DOHH2 (cell line): ENCODE data around the gene COL9A3.

Source experiments
- H3F3A ChIP-seq: fragments of 200-600 bp; sonication (generic), shearing (Covaris generic); 2 replicates; pipeline ENCODE4 v1.6.0; 2016; ENCODE audit warnings: antibody characterized with exemption, mild to moderate bottlenecking; ENCODE audit not compliant: control insufficient read depth, insufficient read depth
- H3K27ac ChIP-seq: fragments of 200-600 bp; sonication (generic); 2 replicates; pipeline ENCODE4 v1.5.1; 2014; ENCODE audit warnings: low read depth, mild to moderate bottlenecking, low read length, moderate library complexity
- H3K27me3 ChIP-seq: fragments of 200-600 bp; sonication (generic); 2 replicates; pipeline ENCODE4 v1.6.1; 2014; ENCODE audit warnings: mild to moderate bottlenecking, low read length, mixed read lengths; ENCODE audit not compliant: control insufficient read depth
- H3K36me3 ChIP-seq: fragments of 200-600 bp; sonication (generic); 2 replicates; pipeline ENCODE4 v1.6.1; 2014; ENCODE audit warnings: mild to moderate bottlenecking, low read length, moderate library complexity, mixed read lengths; ENCODE audit not compliant: control insufficient read depth
- H3K4me1 ChIP-seq: fragments of 200-600 bp; sonication (generic); 2 replicates; pipeline ENCODE4 v1.6.1; 2014; ENCODE audit warnings: mild to moderate bottlenecking, low read length, mixed read lengths; ENCODE audit not compliant: control insufficient read depth
- H3K4me2 ChIP-seq: fragments of 200-600 bp; sonication (generic); 2 replicates; pipeline ENCODE4 v1.6.0; 2014; ENCODE audit warnings: mild to moderate bottlenecking, low read length, moderate library complexity
- H3K4me3 ChIP-seq: fragments of 200-600 bp; sonication (generic); 2 replicates; pipeline ENCODE4 v1.5.1; 2014; ENCODE audit warnings: mild to moderate bottlenecking, low read length, mixed read lengths
- H3K79me2 ChIP-seq: fragments of 200-600 bp; sonication (generic); 2 replicates; pipeline ENCODE4 v1.6.1; 2014; ENCODE audit warnings: mild to moderate bottlenecking, low read length, mixed read lengths; ENCODE audit not compliant: control insufficient read depth
- H3K9me2 ChIP-seq: fragments of 200-600 bp; sonication (generic); replicated peaks from 2 replicates; pipeline ENCODE4 v1.6.1; 2014; ENCODE audit warnings: mild to moderate bottlenecking, low read length, mixed read lengths; ENCODE audit not compliant: control insufficient read depth
- H3K9me3 ChIP-seq: fragments of 200-600 bp; sonication (generic); 2 replicates; pipeline ENCODE4 v1.6.1; 2014; ENCODE audit warnings: antibody characterized with exemption, low read length, mixed read lengths; ENCODE audit not compliant: control insufficient read depth, insufficient read depth
- H4K20me1 ChIP-seq: fragments of 200-600 bp; sonication (generic); 2 replicates; pipeline ENCODE4 v1.6.0; 2014; ENCODE audit warnings: low read depth, mild to moderate bottlenecking, antibody characterized with exemption, low read length, moderate library complexity; ENCODE audit not compliant: control insufficient read depth, insufficient read depth
- CTCF ChIP-seq: fragments of 200-600 bp; sonication (generic); IDR thresholded peaks from one replicate; pipeline ENCODE4 v1.5.1; 2014; ENCODE audit warnings: antibody characterized with exemption, mild to moderate bottlenecking, low read depth, low read length; ENCODE audit not compliant: poor library complexity, severe bottlenecking
- EZH2phosphoT487 ChIP-seq: fragments of 200-600 bp; sonication (generic); IDR thresholded peaks from 2 replicates; pipeline ENCODE4 v1.6.1; 2017; ENCODE audit warnings: borderline replicate concordance, mild to moderate bottlenecking, antibody characterized with exemption, low read length, moderate library complexity, mixed read lengths

COL9A3 gene

GRCh38 chr20:62824476-62825332, 7.9 kb downstream of the COL9A3 start:
- H4K20me1 ChIP-seq, result no peaks in the 10 kb centered on the region
- H3K9me2 ChIP-seq, result no peaks in the 10 kb centered on the region
- TF ChIP-seq EZH2phosphoT487 (no peak), CTCF (no peak)
- H3K4me3 ChIP-seq, result peak overlapping the region; percentile 46
- no peak overlapping the region for H3K27ac ChIP-seq
- no peaks in the 10 kb centered on the region for H3K9me3 ChIP-seq
- peaks cover 11% of the 10 kb centered on the region for H3K27me3 ChIP-seq
- peaks cover 3% of the 10 kb centered on the region; the same call in 1 of the 2 replicates for H3F3A ChIP-seq
- peak overlapping the region; percentile 70 for H3K4me2 ChIP-seq
- H3K4me1 ChIP-seq, result peaks cover 19% of the 10 kb centered on the region
- H3K36me3 ChIP-seq, result no peaks in the 10 kb centered on the region
- no peaks in the 10 kb centered on the region for H3K79me2 ChIP-seq

- H3K9me2 ChIP-seq, result no peaks in the 10 kb centered on the region
- H4K20me1 ChIP-seq, result no peaks in the 10 kb centered on the region
- H3F3A ChIP-seq, result peaks cover 3% of the 10 kb centered on the region; the same call in 1 of the 2 replicates
- H3K4me2 ChIP-seq, result peak overlapping the region; percentile 33; the same call in 1 of the 2 replicates
- H3K36me3 ChIP-seq, result no peaks in the 10 kb centered on the region
- H3K27ac ChIP-seq, result no peak overlapping the region
- H3K4me3 ChIP-seq, result no peak overlapping the region
- peaks cover 19% of the 10 kb centered on the region for H3K4me1 ChIP-seq
- TF ChIP-seq EZH2phosphoT487, result no peak
- TF ChIP-seq CTCF, result no peak
- H3K9me3 ChIP-seq, result no peaks in the 10 kb centered on the region
- H3K27me3 ChIP-seq, result peaks cover 5% of the 10 kb centered on the region
- H3K79me2 ChIP-seq, result no peaks in the 10 kb centered on the region
Measured at GRCh38 chr20:62825333-62825985, 8.6 kb downstream of the COL9A3 start.

GRCh38 chr20:62825986-62826645, 9.3 kb downstream of the COL9A3 start:
- Histone ChIP-seq H3K4me1 (peaks cover 19% of the 10 kb centered on the region), H3K4me3 (no peak overlapping the region), H3K4me2 (no peak overlapping the region), H3K79me2 (no peaks in the 10 kb centered on the region), H3K27me3 (peaks cover 5% of the 10 kb centered on the region; the same call in 1 of the 2 replicates), H3K36me3 (no peaks in the 10 kb centered on the region), H3K9me2 (no peaks in the 10 kb centered on the region), H4K20me1 (no peaks in the 10 kb centered on the region), H3K9me3 (no peaks in the 10 kb centered on the region), H3K27ac (no peak overlapping the region), H3F3A (peaks cover 3% of the 10 kb centered on the region; the same call in 1 of the 2 replicates)
- TF ChIP-seq EZH2phosphoT487 (no peak), CTCF (no peak)
